Transverse colon (tissue), 4 donors: Measurements from ENCODE around the gene LRP1B. TPM values are rescaled to one million over a fixed set of nuclear protein-coding genes. Genes with fewer than 3 reads are reported as not detected.

ENCODE experiments used
- DNase-seq: peaks from one replicate; pipeline ENCODE4 v3.0.0-alpha.2; 2019
- H3K27ac ChIP-seq, 4 donors: fragments of 200-600 bp; sonication (generic); 2 replicates each; pipeline ENCODE4 v1.5.1; 2016 to 2018; ENCODE audit warnings: inconsistent platforms in 4 of 4
- H3K27me3 ChIP-seq: fragments of 200-600 bp; sonication (generic); 2 replicates; pipeline ENCODE4 v1.5.1; 2017; ENCODE audit warnings: inconsistent platforms
- H3K36me3 ChIP-seq, 4 donors: fragments of 200-600 bp; sonication (generic); 2 replicates each; pipeline ENCODE4 v1.5.1; 2017 to 2019; ENCODE audit warnings: inconsistent platforms in 4 of 4
- H3K4me1 ChIP-seq, 4 donors: fragments of 200-600 bp; sonication (generic); 2 replicates each; pipeline ENCODE4 v1.5.1; 2017 to 2020; ENCODE audit warnings: inconsistent platforms in 4 of 4
- H3K4me3 ChIP-seq, 4 donors: fragments of 200-600 bp; sonication (generic); 1 replicate in 1 of 4; 2 replicates in 3 of 4; pipeline versions ENCODE4 v1.5.1 to v1.6.1; 2017 to 2019; ENCODE audit warnings: inconsistent platforms in 4 of 4
- H3K9me3 ChIP-seq, 2 donors: fragments of 200-600 bp; sonication (generic); 2 replicates each; pipeline ENCODE4 v1.5.1; 2017 to 2019; ENCODE audit warnings: inconsistent platforms in 2 of 2
- EP300 ChIP-seq: sonication (generic); formaldehyde crosslinking; IDR thresholded peaks from one replicate; pipeline ENCODE4 v1.6.1; 2017; ENCODE audit warnings: antibody characterized with exemption, low read depth
- POLR2A ChIP-seq: fragments of 450-650 bp; IDR thresholded peaks from one replicate; pipeline ENCODE4 v1.6.1; 2016; ENCODE audit warnings: antibody characterized with exemption, mild to moderate bottlenecking, moderate library complexity
- POLR2AphosphoS5 ChIP-seq, 3 donors: sonication (generic); formaldehyde crosslinking; IDR thresholded peaks; one replicate each; pipeline ENCODE4 v1.6.1; 2016; ENCODE audit warnings: antibody characterized with exemption in 3 of 3
- WGBS, 2 donors: methylation state at CpG; one replicate each; pipeline ENCODE4 v1.1.5; 2018; ENCODE audit warnings: low coverage in 1 of 2; 5-methylcytosine and 5-hydroxymethylcytosine counted together
- in situ Hi-C, 4 donors: fragments of 200-750 bp; cut with MboI; loops; one replicate each; pipeline versions ENCODE4 v1.15.0 to v1.15.1; 2017; ENCODE audit warnings: low sequenced_read_pairs in 3 of 4, low pct_ligation_motif_present in 1 of 4, low pct_unique_long_range_greater_than_20kb in 1 of 4
- intact Hi-C: fragments of 100-400 bp; cut with DNase I; formaldehyde crosslinking; loops from one replicate; pipeline ENCODE4 v1.15.1; 2023; ENCODE audit warnings: low total_unique reads
- total RNA-seq, 4 donors: library from RNA; depleted of rRNA; stranded (reverse); fragments of >200 nt; gene quantifications; one replicate each; pipeline ENCODE4 v1.1.0, GENCODE V29; 2016
- TF ChIP-seq, protein P1 (sequence below), 5 experiments: fragments of 200-600 bp in 3 of 5; fragments of 450-650 bp in 2 of 5; sonication (generic) in 3 of 5; IDR thresholded peaks; 1 replicate in 2 of 5; 2 replicates in 3 of 5; pipeline ENCODE4 v1.5.1; 2016 to 2017; ENCODE audit warnings: antibody characterized with exemption in 5 of 5, inconsistent platforms in 3 of 5, mild to moderate bottlenecking in 2 of 5, moderate library complexity in 1 of 5

The LRP1B gene
- total RNA-seq, 4 donors from 2014 or later: 0.48 to 5.4 (median 0.82) TPM; not detected in 1

DNA sequence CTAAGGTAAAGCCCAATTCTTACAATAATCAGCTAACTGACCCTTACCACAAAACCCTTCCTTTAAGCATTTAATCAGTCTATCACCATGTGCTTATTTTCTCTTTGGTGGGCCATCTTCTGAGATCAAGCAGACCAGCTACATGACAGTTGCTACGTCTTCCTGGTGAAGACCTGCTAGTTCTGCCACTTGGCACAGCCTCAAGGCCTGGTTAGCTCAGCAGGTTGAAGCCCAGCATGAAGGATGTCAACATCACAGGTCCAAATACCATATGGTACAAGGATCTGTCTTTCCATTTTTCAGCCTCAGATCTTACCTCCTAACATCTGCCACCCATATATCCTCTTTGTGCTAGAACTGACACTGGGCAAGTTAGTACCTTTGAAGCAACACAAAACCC is 636.9 kb downstream of the LRP1B start:
- H3K4me3 ChIP-seq: no peak overlapping the region
- H3K9me3 ChIP-seq: no peaks in the 10 kb centered on the region
- TF ChIP-seq EP300 (no peak), POLR2A (no peak), POLR2AphosphoS5 (IDR thresholded peaks at IDR 0.05) (no peak)
- TF ChIP-seq, protein P1, sequence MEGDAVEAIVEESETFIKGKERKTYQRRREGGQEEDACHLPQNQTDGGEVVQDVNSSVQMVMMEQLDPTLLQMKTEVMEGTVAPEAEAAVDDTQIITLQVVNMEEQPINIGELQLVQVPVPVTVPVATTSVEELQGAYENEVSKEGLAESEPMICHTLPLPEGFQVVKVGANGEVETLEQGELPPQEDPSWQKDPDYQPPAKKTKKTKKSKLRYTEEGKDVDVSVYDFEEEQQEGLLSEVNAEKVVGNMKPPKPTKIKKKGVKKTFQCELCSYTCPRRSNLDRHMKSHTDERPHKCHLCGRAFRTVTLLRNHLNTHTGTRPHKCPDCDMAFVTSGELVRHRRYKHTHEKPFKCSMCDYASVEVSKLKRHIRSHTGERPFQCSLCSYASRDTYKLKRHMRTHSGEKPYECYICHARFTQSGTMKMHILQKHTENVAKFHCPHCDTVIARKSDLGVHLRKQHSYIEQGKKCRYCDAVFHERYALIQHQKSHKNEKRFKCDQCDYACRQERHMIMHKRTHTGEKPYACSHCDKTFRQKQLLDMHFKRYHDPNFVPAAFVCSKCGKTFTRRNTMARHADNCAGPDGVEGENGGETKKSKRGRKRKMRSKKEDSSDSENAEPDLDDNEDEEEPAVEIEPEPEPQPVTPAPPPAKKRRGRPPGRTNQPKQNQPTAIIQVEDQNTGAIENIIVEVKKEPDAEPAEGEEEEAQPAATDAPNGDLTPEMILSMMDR (IDR thresholded peaks at IDR 0.05): no peak
- H3K36me3 ChIP-seq: no peaks in the 10 kb centered on the region
- WGBS, 2 donors: 100% methylated on average over 1 of the region's 1 CpG; no CpG with 5 or more reads in 1 of the 2 donors
- intact Hi-C loops (no loop called here), in situ Hi-C loops (no loop called here)
- no peaks in the 10 kb centered on the region for H3K27me3 ChIP-seq
- H3K4me1 ChIP-seq: no peaks in the 10 kb centered on the region
- no peak for DNase-seq
- H3K27ac ChIP-seq: no peak overlapping the region

DNA sequence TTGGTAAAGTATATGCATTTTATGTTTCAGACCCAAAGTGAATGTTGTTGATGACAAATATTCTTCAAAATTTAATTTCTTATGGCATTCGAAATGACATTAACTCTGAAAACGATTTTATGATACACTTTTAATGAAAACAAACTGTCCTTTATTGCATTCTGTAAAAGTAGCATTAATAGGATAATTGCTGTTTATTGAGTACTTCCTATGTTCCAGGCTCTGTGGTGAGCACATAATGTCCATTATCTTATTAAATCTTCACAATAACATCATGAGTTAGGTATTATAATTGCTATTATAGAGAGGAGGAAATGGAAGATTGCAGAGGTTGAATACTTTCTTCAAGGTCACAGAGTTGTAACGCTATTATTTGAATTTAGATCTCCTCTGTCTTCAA is 638.0 kb downstream of the LRP1B start:
- intact Hi-C loops (no loop called here), in situ Hi-C loops (no loop called here)

DNA sequence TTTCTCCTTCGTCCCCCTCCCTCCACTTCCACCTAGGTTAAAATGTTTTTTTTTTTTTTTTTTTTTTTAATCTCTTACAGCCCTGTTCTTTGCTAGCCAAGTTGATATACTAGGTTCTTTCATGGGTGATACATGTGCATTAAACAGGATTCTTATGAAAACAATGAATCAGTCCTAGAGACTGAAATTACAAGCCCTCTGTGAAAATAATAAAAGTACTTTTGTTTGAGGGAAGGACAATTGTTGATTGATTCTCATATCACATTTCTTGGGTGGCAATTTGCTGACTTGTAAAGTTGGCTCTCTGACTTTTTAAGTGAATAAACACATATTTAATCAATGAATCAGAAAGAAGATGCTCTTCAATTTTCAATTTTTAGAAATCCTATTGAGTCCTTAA is 639.9 kb downstream of the LRP1B start:
- Histone ChIP-seq H3K27me3 (no peaks in the 10 kb centered on the region), H3K4me1 (no peaks in the 10 kb centered on the region), H3K4me3 (no peak overlapping the region), H3K9me3 (no peaks in the 10 kb centered on the region), H3K36me3 (no peaks in the 10 kb centered on the region), H3K27ac (no peak overlapping the region)
- TF ChIP-seq EP300: no peak
- TF ChIP-seq POLR2AphosphoS5 (IDR thresholded peaks at IDR 0.05): no peak
- TF ChIP-seq, protein P1 (IDR thresholded peaks at IDR 0.05): no peak
- no peak for TF ChIP-seq POLR2A
- in situ Hi-C loops (no loop called here), intact Hi-C loops (no loop called here)
- WGBS, 2 donors: 83% methylated on average over 1 of the region's 1 CpG; no CpG with 5 or more reads in 1 of the 2 donors
- DNase-seq: no peak

More for the DNA sequence above, 638.0 kb downstream of the LRP1B start:
- H3K4me3 ChIP-seq: no peak overlapping the region
- H3K4me1 ChIP-seq: no peaks in the 10 kb centered on the region
- no peaks in the 10 kb centered on the region for H3K36me3 ChIP-seq
- H3K27me3 ChIP-seq: no peaks in the 10 kb centered on the region
- TF ChIP-seq EP300 (no peak), POLR2A (no peak), POLR2AphosphoS5 (IDR thresholded peaks at IDR 0.05) (no peak)
- TF ChIP-seq, protein P1 (IDR thresholded peaks at IDR 0.05): no peak
- 58 to 74% methylated on average over 3 of the region's 3 CpGs for WGBS, 2 donors
- no peak overlapping the region for H3K27ac ChIP-seq
- H3K9me3 ChIP-seq: no peaks in the 10 kb centered on the region
- no peak for DNase-seq

DNA sequence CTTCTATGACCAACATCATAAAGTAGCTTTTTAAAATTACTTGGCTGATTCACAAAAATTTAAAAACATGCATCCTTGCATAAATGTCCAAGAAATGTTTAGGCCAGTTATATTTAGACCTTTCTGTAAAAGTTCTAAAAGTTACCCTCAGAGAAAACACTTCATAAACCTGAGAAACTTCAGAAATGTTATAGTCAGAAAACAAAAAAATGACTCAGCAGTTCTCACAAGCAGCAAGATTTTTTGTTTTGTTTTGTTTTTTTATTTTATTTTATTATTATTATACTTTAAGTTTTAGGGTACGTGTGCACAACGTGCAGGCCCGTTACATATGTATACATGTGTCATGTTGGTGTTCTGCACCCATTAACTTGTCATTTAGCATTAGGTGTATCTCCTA is 648.1 kb downstream of the LRP1B start:
- Histone ChIP-seq H3K9me3 (no peaks in the 10 kb centered on the region), H3K27ac (no peak overlapping the region), H3K36me3 (no peaks in the 10 kb centered on the region), H3K4me1 (no peaks in the 10 kb centered on the region), H3K27me3 (no peaks in the 10 kb centered on the region), H3K4me3 (no peak overlapping the region)
- in situ Hi-C loops: no loop called here
- no peak for DNase-seq
- 92 to 100% methylated on average over 3 of the region's 3 CpGs for WGBS, 2 donors
- intact Hi-C loops: no loop called here
- TF ChIP-seq, protein P1 (IDR thresholded peaks at IDR 0.05): no peak
- TF ChIP-seq EP300 (no peak), POLR2A (no peak), POLR2AphosphoS5 (IDR thresholded peaks at IDR 0.05) (no peak)
